ENCODE results near the gene LGALS3BP. TPM values are rescaled to one million over a fixed set of nuclear protein-coding genes. Genes with fewer than 3 reads are reported as not detected.

LGALS3BP gene
- total and polyA plus RNA-seq, 2 of the 13 experiments (the other 11 are each of a cell fraction or from before 2014, with no cell fraction given) = 137 to 332 TPM

DNA sequence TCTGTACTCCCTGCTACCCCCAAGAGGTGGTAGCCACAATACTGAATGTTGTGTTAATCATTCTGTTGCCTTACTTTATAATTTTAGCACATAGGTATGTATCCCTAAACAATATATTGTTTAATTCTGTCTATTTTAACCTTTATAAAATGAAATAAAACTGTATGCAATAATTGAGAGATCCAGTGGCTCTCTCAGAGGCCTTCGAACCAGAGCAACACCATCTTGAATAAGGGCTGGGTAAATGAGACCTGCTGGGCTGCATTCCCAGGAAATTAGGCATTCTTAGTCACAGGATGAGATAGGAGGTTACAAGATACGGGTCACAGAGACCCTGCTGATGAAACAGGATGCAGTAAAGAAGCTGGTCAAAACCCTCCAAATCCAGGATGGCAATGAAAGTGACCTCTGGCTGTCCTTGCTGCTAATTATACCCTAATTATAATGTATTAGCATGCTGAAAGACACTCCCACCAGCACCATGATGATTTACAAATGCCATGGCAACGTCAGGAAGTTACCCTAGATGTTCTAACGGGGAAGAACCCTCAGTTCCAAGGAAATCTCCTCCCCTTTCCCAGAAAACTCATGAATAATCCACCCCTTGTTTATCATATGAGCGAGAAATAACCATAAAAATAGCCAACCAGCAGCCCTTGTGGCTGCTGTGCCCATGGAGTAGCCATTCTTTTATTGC, 31.9 kb upstream of the LGALS3BP start:
- FAIRE-seq (no peak), DNase-seq (ENCODE audit: low spot score) (no peak), ATAC-seq (no peak)
- H3K9ac ChIP-seq (ENCODE audit: insufficient read depth, low read depth, low read length) = no peak overlapping the region
- intact Hi-C loops (cut with micrococcal nuclease; ENCODE audit: unreplicated experiment) = no loop called here
- peaks cover 35% of the 10 kb centered on the region for H3K9me3 ChIP-seq (ENCODE audit: low read length)
- in situ Hi-C loops (cut with HindIII; ENCODE audit: extremely low pct_ligation_motif_present, low pct_unique_long_range_greater_than_20kb) = no loop called here
- peaks cover 0 to 2% of the 10 kb centered on the region in 2 experiments; a peak in 1 of 5 replicates for H3K27me3 ChIP-seq (ENCODE audit: control insufficient read depth in 1 of 2, insufficient read depth in 2 of 2, low read length in 2 of 2)
- BruUV-seq (replicated peaks) = no TSS peak
- H3K4me2 ChIP-seq (ENCODE audit: low read depth, low read length) = peak overlapping the region; percentile 43; the same call in 1 of the 2 replicates
- peaks cover 2 to 4% of the 10 kb centered on the region in 2 experiments; a peak in 2 of 5 replicates for H3K36me3 ChIP-seq (replicated peaks in 1 of 2; ENCODE audit: control insufficient read depth in 1 of 2, insufficient read depth in 2 of 2, low read length in 2 of 2)
- H3K4me3 ChIP-seq (replicated peaks in 1 of 3; ENCODE audit: insufficient read depth in 1 of 3, low read depth in 2 of 3, low read length in 3 of 3) = no peak overlapping the region
- WGBS (ENCODE audit: low lambda C conversion rate) = 5% methylated on average over 5 of the region's 5 CpGs
- no peaks in the 10 kb centered on the region for H4K20me1 ChIP-seq (ENCODE audit: insufficient read depth, low read length)
- peaks cover 48% of the 10 kb centered on the region for H3K4me1 ChIP-seq (ENCODE audit: insufficient read depth, low read length)
- ChIA-PET CTCF (ENCODE audit: low intra/inter-chr PET ratio, low total read pairs) (no interaction called here), POLR2A (interaction anchor here (2.2 to 3.8 kb wide), 2 partner anchors 15 to 31 kb away, joined by 23 to 118 read pairs; partner anchors contain the start of gene LGALS3BP)
- H3K27ac ChIP-seq (ENCODE audit: extremely low read length, insufficient read depth, low read length) = no peak overlapping the region
- TF ChIP-seq ZNF7 (CRISPR knock-in tag; IDR thresholded peaks at IDR 0.05) (peak; percentile 74; the same call in 1 of the 2 replicates), ZNF782 (CRISPR knock-in tag; IDR thresholded peaks at IDR 0.05; ENCODE audit: borderline replicate concordance) (no peak), CC2D1A (CRISPR knock-in tag; IDR thresholded peaks at IDR 0.05) (no peak), ZNF333 (CRISPR knock-in tag; IDR thresholded peaks at IDR 0.05; ENCODE audit: borderline replicate concordance) (no peak), PHF20 (CRISPR knock-in tag; IDR thresholded peaks at IDR 0.05) (no peak), MIXL1 (CRISPR knock-in tag; IDR thresholded peaks at IDR 0.05) (no peak)
- TF ChIP-seq, protein P1, sequence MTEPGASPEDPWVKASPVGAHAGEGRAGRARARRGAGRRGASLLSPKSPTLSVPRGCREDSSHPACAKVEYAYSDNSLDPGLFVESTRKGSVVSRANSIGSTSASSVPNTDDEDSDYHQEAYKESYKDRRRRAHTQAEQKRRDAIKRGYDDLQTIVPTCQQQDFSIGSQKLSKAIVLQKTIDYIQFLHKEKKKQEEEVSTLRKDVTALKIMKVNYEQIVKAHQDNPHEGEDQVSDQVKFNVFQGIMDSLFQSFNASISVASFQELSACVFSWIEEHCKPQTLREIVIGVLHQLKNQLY (CRISPR knock-in tag; IDR thresholded peaks at IDR 0.05) = no peak
- peaks cover 28% of the 10 kb centered on the region for H3K79me2 ChIP-seq (ENCODE audit: insufficient read depth, low read length)
- no peak overlapping the region for H2AFZ ChIP-seq (ENCODE audit: low read length)

DNA sequence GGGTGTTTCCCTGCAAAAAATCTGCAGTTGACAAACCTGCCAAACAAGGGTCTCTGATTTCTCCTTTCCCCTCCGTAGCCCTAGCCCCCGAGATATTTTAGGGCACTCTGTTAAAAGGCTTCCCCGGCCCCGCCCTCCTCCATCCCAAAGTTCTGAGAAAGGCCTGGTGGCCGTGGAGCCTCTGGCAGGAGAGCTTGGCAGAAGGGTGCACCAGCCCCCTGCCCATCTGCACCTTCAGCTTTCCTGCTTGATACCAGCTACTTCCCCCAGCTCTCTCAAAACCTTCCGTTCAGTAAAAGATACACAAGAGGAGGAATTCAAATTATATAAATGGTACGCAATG, 30.6 kb upstream of the LGALS3BP start:
- peak overlapping the region; percentile 95 to 98 (median 97) for H3K4me3 ChIP-seq (replicated peaks in 1 of 3; ENCODE audit: insufficient read depth in 1 of 3, low read depth in 2 of 3, low read length in 3 of 3)
- POLR2A ChIA-PET = interaction anchor here (0.6 to 3.8 kb wide), 13 partner anchors 8 to 736 kb away, joined by 3 to 118 read pairs (median 4); partner anchors contain the start of gene LGALS3BP
- FAIRE-seq (no peak), DNase-seq (ENCODE audit: low spot score) (no peak), ATAC-seq (peak; percentile 2; the same call in 1 of the 3 replicates)
- intact Hi-C loops (cut with micrococcal nuclease; ENCODE audit: unreplicated experiment) = no loop called here
- peak overlapping the region; percentile 28 for H3K27ac ChIP-seq (ENCODE audit: extremely low read length, insufficient read depth, low read length)
- H3K9ac ChIP-seq (ENCODE audit: insufficient read depth, low read depth, low read length) = peak overlapping the region; percentile 93
- H2AFZ ChIP-seq (ENCODE audit: low read length) = no peak overlapping the region
- H3K27me3 ChIP-seq (ENCODE audit: control insufficient read depth in 1 of 2, insufficient read depth in 2 of 2, low read length in 2 of 2) = peaks cover 0 to 2% of the 10 kb centered on the region in 2 experiments; a peak in 1 of 5 replicates
- CTCF ChIA-PET (ENCODE audit: low intra/inter-chr PET ratio, low total read pairs) = no interaction called here
- WGBS (ENCODE audit: low lambda C conversion rate) = 63% methylated on average over 7 of the region's 7 CpGs
- H3K79me2 ChIP-seq (ENCODE audit: insufficient read depth, low read length) = peaks cover 41% of the 10 kb centered on the region
- peak overlapping the region; percentile 99 for H3K4me2 ChIP-seq (ENCODE audit: low read depth, low read length)
- in situ Hi-C loops (cut with HindIII; ENCODE audit: extremely low pct_ligation_motif_present, low pct_unique_long_range_greater_than_20kb) = no loop called here
- H3K36me3 ChIP-seq (replicated peaks in 1 of 2; ENCODE audit: control insufficient read depth in 1 of 2, insufficient read depth in 2 of 2, low read length in 2 of 2) = peaks cover 3 to 4% of the 10 kb centered on the region in 2 experiments; a peak in 2 of 5 replicates
- TSS peak; percentile 80 for BruUV-seq (replicated peaks)
- H3K9me3 ChIP-seq (ENCODE audit: low read length) = peaks cover 26% of the 10 kb centered on the region
- H4K20me1 ChIP-seq (ENCODE audit: insufficient read depth, low read length) = no peaks in the 10 kb centered on the region
- peaks cover 61% of the 10 kb centered on the region for H3K4me1 ChIP-seq (ENCODE audit: insufficient read depth, low read length)
- TF ChIP-seq ZNF549 (CRISPR knock-in tag; IDR thresholded peaks at IDR 0.05) = no peak
- TF ChIP-seq ZNF256 (CRISPR knock-in tag; conservative IDR thresholded peaks at IDR 0.05) = no peak
- no peak for TF ChIP-seq ZNF614 (CRISPR knock-in tag; IDR thresholded peaks at IDR 0.05; ENCODE audit: borderline replicate concordance)
- no peak for TF ChIP-seq LCORL (IDR thresholded peaks at IDR 0.05)
- no peak for TF ChIP-seq LCORL (CRISPR knock-in tag; IDR thresholded peaks at IDR 0.05)
- TF ChIP-seq TCF12 (IDR thresholded peaks at IDR 0.05) = no peak
- TF ChIP-seq TCF12 (CRISPR knock-in tag; IDR thresholded peaks at IDR 0.05) = no peak
- TF ChIP-seq KLF6 (CRISPR knock-in tag; IDR thresholded peaks at IDR 0.05) = no peak
- TF ChIP-seq, protein P2, sequence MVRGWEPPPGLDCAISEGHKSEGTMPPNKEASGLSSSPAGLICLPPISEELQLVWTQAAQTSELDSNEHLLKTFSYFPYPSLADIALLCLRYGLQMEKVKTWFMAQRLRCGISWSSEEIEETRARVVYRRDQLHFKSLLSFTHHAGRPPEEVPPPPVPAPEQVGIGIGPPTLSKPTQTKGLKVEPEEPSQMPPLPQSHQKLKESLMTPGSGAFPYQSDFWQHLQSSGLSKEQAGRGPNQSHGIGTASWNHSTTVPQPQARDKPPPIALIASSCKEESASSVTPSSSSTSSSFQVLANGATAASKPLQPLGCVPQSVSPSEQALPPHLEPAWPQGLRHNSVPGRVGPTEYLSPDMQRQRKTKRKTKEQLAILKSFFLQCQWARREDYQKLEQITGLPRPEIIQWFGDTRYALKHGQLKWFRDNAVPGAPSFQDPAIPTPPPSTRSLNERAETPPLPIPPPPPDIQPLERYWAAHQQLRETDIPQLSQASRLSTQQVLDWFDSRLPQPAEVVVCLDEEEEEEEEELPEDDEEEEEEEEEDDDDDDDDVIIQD (CRISPR knock-in tag; IDR thresholded peaks at IDR 0.05; ENCODE audit: low read depth) = no peak
- TF ChIP-seq MEF2D (CRISPR knock-in tag; IDR thresholded peaks at IDR 0.05) = no peak; the same call in 1 of the 2 replicates
- TF ChIP-seq, protein P3, sequence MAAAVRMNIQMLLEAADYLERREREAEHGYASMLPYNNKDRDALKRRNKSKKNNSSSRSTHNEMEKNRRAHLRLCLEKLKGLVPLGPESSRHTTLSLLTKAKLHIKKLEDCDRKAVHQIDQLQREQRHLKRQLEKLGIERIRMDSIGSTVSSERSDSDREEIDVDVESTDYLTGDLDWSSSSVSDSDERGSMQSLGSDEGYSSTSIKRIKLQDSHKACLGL (CRISPR knock-in tag; IDR thresholded peaks at IDR 0.05) = no peak

All from HepG2 (cell line).